SK-N-SH (cell line): Measurements from ENCODE around the gene GABRB1. TPM values are rescaled to one million over a fixed set of nuclear protein-coding genes. Genes with fewer than 3 reads are reported as not detected.

Experiments
- CTCF ChIA-PET: fragments of 300-600, 350-600 bp; formaldehyde crosslinking; extraction: SDS; loops from one replicate; lab custom pipeline; 2021; lab: Yijun Ruan, JAX
- POLR2A ChIA-PET: fragments of 350-600 bp; sonication (Branson Sonifier 250); formaldehyde crosslinking; extraction: SDS; loops from one replicate; lab custom pipeline; 2020; ENCODE audit warnings: antibody characterized with exemption, inconsistent platforms; lab: Yijun Ruan, JAX
- DNase-seq: peaks from one replicate; pipeline ENCODE4 v3.0.0; 2012
- H2AFZ ChIP-seq: fragments of 200-600 bp; sonication (generic); 2 replicates; pipeline ENCODE4 v1.8.1; 2016; ENCODE audit warnings: antibody characterized with exemption, mild to moderate bottlenecking, low read depth
- H3F3A ChIP-seq: fragments of 200-600 bp; sonication (generic); replicated peaks from 2 replicates; pipeline ENCODE3; 2016; ENCODE audit warnings: antibody characterized with exemption, mild to moderate bottlenecking; ENCODE audit not compliant: insufficient read depth
- H3K27ac ChIP-seq, 2 experiments: fragments of 200-500 bp in 1 of 2; fragments of 200-600 bp in 1 of 2; sonication (Bioruptor generic) in 1 of 2; sonication (generic), shearing (Covaris generic) in 1 of 2; 2 replicates each; pipeline versions ENCODE4 v1.5.1 to v1.6.1; 2014 to 2016; ENCODE audit warnings: low read depth in 2 of 2, inconsistent platforms in 1 of 2, low read length in 1 of 2, mild to moderate bottlenecking in 1 of 2, mixed read lengths in 1 of 2
- H3K27me3 ChIP-seq: fragments of 200-600 bp; sonication (generic), shearing (Covaris generic); 2 replicates; pipeline ENCODE4 v1.6.1; 2016; ENCODE audit warnings: mixed run types; ENCODE audit not compliant: insufficient read depth
- H3K36me3 ChIP-seq, 2 experiments: fragments of 200-500 bp in 1 of 2; fragments of 200-600 bp in 1 of 2; sonication (Bioruptor generic) in 1 of 2; sonication (generic) in 1 of 2; replicated peaks in 1 of 2; 2 replicates each; pipeline versions ENCODE3 to v1.5.1; 2014 to 2016; ENCODE audit warnings: low read length in 1 of 2, mild to moderate bottlenecking in 1 of 2; ENCODE audit not compliant: insufficient read depth in 2 of 2, control insufficient read depth in 1 of 2
- H3K4me1 ChIP-seq, 2 experiments: fragments of 200-500 bp in 1 of 2; fragments of 200-600 bp in 1 of 2; sonication (Bioruptor generic) in 1 of 2; sonication (generic), shearing (Covaris generic) in 1 of 2; 2 replicates each; pipeline versions ENCODE4 v1.5.1 to v1.6.1; 2014 to 2016; ENCODE audit warnings: low read depth in 1 of 2, low read length in 1 of 2, mixed run types in 1 of 2; ENCODE audit not compliant: insufficient read depth in 2 of 2, control insufficient read depth in 1 of 2
- H3K4me2 ChIP-seq: fragments of 200-600 bp; sonication (generic), shearing (Covaris generic); 2 replicates; pipeline ENCODE4 v1.6.1; 2017; ENCODE audit warnings: mixed run types
- H3K4me3 ChIP-seq, 2 experiments: fragments of 200-500 bp in 1 of 2; fragments of 200-600 bp in 1 of 2; sonication (Bioruptor generic) in 1 of 2; sonication (generic), shearing (Covaris generic) in 1 of 2; 2 replicates each; pipeline versions ENCODE4 v1.5.1 to v1.8.1; 2014 to 2016; ENCODE audit warnings: low read depth in 2 of 2, inconsistent platforms in 1 of 2, low read length in 1 of 2, mild to moderate bottlenecking in 1 of 2, mixed read lengths in 1 of 2, moderate library complexity in 1 of 2
- H3K79me2 ChIP-seq: fragments of 200-600 bp; sonication (generic); 2 replicates; pipeline ENCODE4 v1.8.1; 2017; ENCODE audit warnings: mild to moderate bottlenecking; ENCODE audit not compliant: insufficient read depth
- H3K9ac ChIP-seq: fragments of 200-600 bp; sonication (generic); 2 replicates; pipeline ENCODE4 v1.6.1; 2017; ENCODE audit warnings: mixed run types
- H3K9me2 ChIP-seq: fragments of 200-600 bp; sonication (generic); 2 replicates; pipeline ENCODE4 v1.6.1; 2017; ENCODE audit warnings: mixed run types
- H3K9me3 ChIP-seq: fragments of 200-600 bp; sonication (generic); 2 replicates; pipeline ENCODE4 v1.6.1; 2017; ENCODE audit warnings: mixed run types, mild to moderate bottlenecking, moderate library complexity
- H4K20me1 ChIP-seq: fragments of 200-600 bp; sonication (generic); 2 replicates; pipeline ENCODE4 v1.6.1; 2017; ENCODE audit warnings: mild to moderate bottlenecking, mixed run types; ENCODE audit not compliant: insufficient read depth
- CHD2 ChIP-seq: fragments of 150-350 bp; IDR thresholded peaks from 2 replicates; pipeline ENCODE4 v1.6.1; 2018; ENCODE audit warnings: low read length; ENCODE audit not compliant: partially characterized antibody
- CTCF ChIP-seq: fragments of 200-600 bp; sonication (generic); IDR thresholded peaks from 2 replicates; pipeline ENCODE4 v1.6.1; 2017; ENCODE audit warnings: antibody characterized with exemption, mild to moderate bottlenecking, moderate library complexity
- ELF1 ChIP-seq: IDR thresholded peaks from 2 replicates; pipeline ENCODE4 v1.4.0; 2012
- EZH2phosphoT487 ChIP-seq: fragments of 200-600 bp; sonication (generic); IDR thresholded peaks from 2 replicates; pipeline ENCODE4 v1.6.1; 2017; ENCODE audit warnings: low read depth, mixed run types, mild to moderate bottlenecking, antibody characterized with exemption, moderate library complexity, borderline replicate concordance
- FOXM1 ChIP-seq: IDR thresholded peaks from 2 replicates; pipeline ENCODE4 v1.4.0; 2012; ENCODE audit warnings: low read depth, mild to moderate bottlenecking
- GABPA ChIP-seq: IDR thresholded peaks from 2 replicates; pipeline ENCODE4 v1.4.0; 2012; ENCODE audit warnings: low read depth, mild to moderate bottlenecking
- GATA2 ChIP-seq: sonication (generic); formaldehyde crosslinking; IDR thresholded peaks from 2 replicates; pipeline ENCODE4 v1.5.0; 2020; ENCODE audit warnings: mild to moderate bottlenecking, missing genetic modification reagents
- MEF2A ChIP-seq: IDR thresholded peaks from 2 replicates; pipeline ENCODE4 v1.4.0; 2012; ENCODE audit warnings: low read depth, borderline replicate concordance
- MXI1 ChIP-seq: IDR thresholded peaks from 2 replicates; pipeline ENCODE4 v1.6.1; 2012; ENCODE audit warnings: mild to moderate bottlenecking, low read depth, low read length, improper control_type of control experiment
- NRF1 ChIP-seq: IDR thresholded peaks from 2 replicates; pipeline ENCODE4 v1.6.1; 2012; ENCODE audit warnings: low read depth, mild to moderate bottlenecking, low read length
- POLR2AphosphoS5 ChIP-seq: IDR thresholded peaks from 2 replicates; pipeline ENCODE4 v1.6.1; 2012; ENCODE audit warnings: low read depth, low read length
- REST ChIP-seq: IDR thresholded peaks from 2 replicates; pipeline ENCODE4 v1.6.1; 2012; ENCODE audit warnings: mild to moderate bottlenecking, low read depth, low read length, moderate library complexity
- RFX5 ChIP-seq: IDR thresholded peaks from 2 replicates; pipeline ENCODE4 v1.6.1; 2012; ENCODE audit warnings: mild to moderate bottlenecking, improper control_type of control experiment, low read length
- RXRA ChIP-seq: IDR thresholded peaks from 2 replicates; pipeline ENCODE4 v1.4.0; 2012; ENCODE audit warnings: low read depth, mild to moderate bottlenecking, borderline replicate concordance
- SMC3 ChIP-seq: IDR thresholded peaks from 2 replicates; pipeline ENCODE4 v1.6.1; 2012; ENCODE audit warnings: low read depth, low read length, improper control_type of control experiment
- TCF12 ChIP-seq: IDR thresholded peaks from 2 replicates; pipeline ENCODE4 v1.4.0; 2012
- USF1 ChIP-seq: IDR thresholded peaks from 2 replicates; pipeline ENCODE4 v1.4.0; 2012; ENCODE audit warnings: low read depth, borderline replicate concordance
- YY1 ChIP-seq: IDR thresholded peaks from 2 replicates; pipeline ENCODE4 v1.4.0; 2012; ENCODE audit warnings: low read depth, mild to moderate bottlenecking
- whole genome bisulfite sequencing: methylation state at CpG from one replicate; pipeline ENCODE4 v1.1.6; 2017; ENCODE audit warnings: low lambda C conversion rate; 5-methylcytosine and 5-hydroxymethylcytosine counted together
- polyA plus RNA-seq, 3 experiments: library from polyadenylated mRNA; depleted of rRNA; stranded (reverse); fragments of >200 nt; gene quantifications; 2 replicates each; pipeline ENCODE4 v1.2.3, GENCODE V29; 2012

GABRB1 gene
- polyA plus RNA-seq, 1 of the 3 experiments (the other 2 are of a cell fraction), result not detected

- no peak for TF ChIP-seq CTCF
- TF ChIP-seq RXRA, result no peak
- no peak for TF ChIP-seq NRF1
- TF ChIP-seq YY1, result no peak
- no peak for TF ChIP-seq MXI1
- TF ChIP-seq RFX5, result no peak
- no peak for TF ChIP-seq GATA2 (CRISPR knock-in tag)
Measured at GRCh38 chr4:47451657-47452056, 420.3 kb downstream of the GABRB1 start (continued).

GRCh38 chr4:47462799-47463234 is 431.4 kb downstream of the GABRB1 start:
- Histone ChIP-seq H3F3A (no peaks in the 10 kb centered on the region), H3K36me3 (peaks cover 18 to 21% of the 10 kb centered on the region in 2 experiments), H3K9me2 (no peaks in the 10 kb centered on the region), H4K20me1 (no peaks in the 10 kb centered on the region), H3K27me3 (no peaks in the 10 kb centered on the region), H3K4me1 (peaks cover 0 to 5% of the 10 kb centered on the region in 2 experiments; a peak in 2 of 4 replicates), H3K79me2 (peaks cover 24% of the 10 kb centered on the region), H2AFZ (peak overlapping the region; percentile 96), H3K9ac (peak overlapping the region; percentile 84), H3K4me2 (peak overlapping the region; percentile 91), H3K4me3 (peak overlapping the region; percentile 89 to 95), H3K9me3 (no peaks in the 10 kb centered on the region), H3K27ac (peak overlapping the region; percentile 71 to 94)
- WGBS, result 6% methylated on average over 6 of the region's 6 CpGs
- ChIA-PET CTCF (interaction anchor here (0.6 to 1.6 kb wide), 8 partner anchors 9 to 408 kb away, joined by 3 to 6 read pairs (median 4); partner anchors contain the start of gene ATP10D), POLR2A (interaction anchor here (0.7 to 1.5 kb wide), 6 partner anchors 18 to 133 kb away, joined by 3 to 12 read pairs (median 3); partner anchors contain the start of gene ATP10D)
- TF ChIP-seq CHD2, result no peak
- TF ChIP-seq GABPA, result no peak
- TF ChIP-seq ELF1, result no peak
- TF ChIP-seq USF1, result no peak
- no peak for TF ChIP-seq TCF12
- DNase-seq, result peak; percentile 12

- no peaks in the 10 kb centered on the region for H4K20me1 ChIP-seq
- no peaks in the 10 kb centered on the region for H3F3A ChIP-seq
- POLR2A ChIA-PET, result interaction anchor here (0.7 to 1.5 kb wide), 6 partner anchors 17 to 133 kb away, joined by 3 to 12 read pairs (median 3); partner anchors contain the start of gene ATP10D
- peak within 1 kb of the TSS; percentile 91 for H3K4me2 ChIP-seq
- no peaks in the 10 kb centered on the region for H3K9me2 ChIP-seq
- H3K36me3 ChIP-seq, result peaks cover 15% of the 10 kb centered on the region in 2 experiments
- peak within 1 kb of the TSS; percentile 84 for H3K9ac ChIP-seq
- CTCF ChIA-PET, result interaction anchor here (0.9 to 1.6 kb wide), 6 partner anchors 8 to 75 kb away, joined by 3 to 6 read pairs (median 4); partner anchors contain the start of gene ATP10D
- peak within 1 kb of the TSS; percentile 96 for H2AFZ ChIP-seq
- no peaks in the 10 kb centered on the region for H3K9me3 ChIP-seq
- peak within 1 kb of the TSS; percentile 89 to 95 for H3K4me3 ChIP-seq
- DNase-seq, result peak; percentile 95
- 3% methylated on average over 16 of the region's 51 CpGs for WGBS
- H3K27ac ChIP-seq, result peak within 1 kb of the TSS; percentile 71 to 94
- peaks cover 24% of the 10 kb centered on the region for H3K79me2 ChIP-seq
- no peaks in the 10 kb centered on the region for H3K27me3 ChIP-seq
- peaks cover 0 to 5% of the 10 kb centered on the region in 2 experiments; a peak in 2 of 4 replicates for H3K4me1 ChIP-seq
- TF ChIP-seq RXRA (no peak), SMC3 (no peak), FOXM1 (no peak), EZH2phosphoT487 (no peak), TCF12 (no peak), NRF1 (peak; percentile 97), ELF1 (peak; percentile 78), REST (no peak), POLR2AphosphoS5 (peak; percentile 88), MEF2A (no peak)
Measured at GRCh38 chr4:47463235-47463956, 432.0 kb downstream of the GABRB1 start, which contains the start of gene COMMD8. COMMD8 (minus strand) TSS chr4:47463702; CDS start chr4:47463651, 51 bp downstream.
